Measurements from ENCODE around the gene ETV6. TPM values are rescaled to one million over a fixed set of nuclear protein-coding genes. Genes with fewer than 3 reads are reported as not detected.

ETV6 gene
- total and polyA plus RNA-seq, 2 experiments from 2014 or later, result 9.1 to 11.9 TPM

- H3K9me3 ChIP-seq (ENCODE audit: low read depth), result no peaks in the 10 kb centered on the region
- no peak for DNase-seq (ENCODE audit: low read depth in 1 of 2, low spot score in 1 of 2)
- peaks cover 4% of the 10 kb centered on the region for H3K4me1 ChIP-seq (ENCODE audit: low read depth)
- H3K27me3 ChIP-seq, result no peaks in the 10 kb centered on the region
- TF ChIP-seq CTCF (IDR thresholded peaks at IDR 0.05; ENCODE audit: low read depth, low read length), result no peak
- no peak overlapping the region for H3K4me3 ChIP-seq
- H3K36me3 ChIP-seq, result no peaks in the 10 kb centered on the region
- no peak overlapping the region for H3K27ac ChIP-seq
These were observed 270.8 kb downstream of the ETV6 start for GRCh38 chr12:11920231-11920630.

- Histone ChIP-seq H3K27me3 (no peaks in the 10 kb centered on the region), H3K9me3 (ENCODE audit: low read depth) (no peaks in the 10 kb centered on the region), H3K4me3 (no peak overlapping the region), H3K4me1 (ENCODE audit: low read depth) (peaks cover 4% of the 10 kb centered on the region), H3K36me3 (no peaks in the 10 kb centered on the region), H3K27ac (no peak overlapping the region)
- no peak for DNase-seq (ENCODE audit: low read depth in 1 of 2, low spot score in 1 of 2)
- no peak for TF ChIP-seq CTCF (IDR thresholded peaks at IDR 0.05; ENCODE audit: low read depth, low read length)
These were observed 272.9 kb downstream of the ETV6 start for GRCh38 chr12:11922361-11922760.

GRCh38 chr12:11923067-11923466, 273.6 kb downstream of the ETV6 start:
- Histone ChIP-seq H3K27me3 (no peaks in the 10 kb centered on the region), H3K36me3 (no peaks in the 10 kb centered on the region)
- TF ChIP-seq CTCF (IDR thresholded peaks at IDR 0.05; ENCODE audit: low read depth, low read length), result no peak

GRCh38 chr12:11927286-11927935, 277.9 kb downstream of the ETV6 start:
- peak; percentile 2 to 89 for DNase-seq (ENCODE audit: low read depth in 1 of 2, low spot score in 1 of 2)
- no peaks in the 10 kb centered on the region for H3K36me3 ChIP-seq
- no peaks in the 10 kb centered on the region for H3K9me3 ChIP-seq (ENCODE audit: low read depth)
- no peak overlapping the region for H3K27ac ChIP-seq
- H3K4me1 ChIP-seq (ENCODE audit: low read depth), result peaks cover 1% of the 10 kb centered on the region
- no peak for TF ChIP-seq CTCF (IDR thresholded peaks at IDR 0.05; ENCODE audit: low read depth, low read length)
- no peak overlapping the region for H3K4me3 ChIP-seq
- no peaks in the 10 kb centered on the region for H3K27me3 ChIP-seq

More at GRCh38 chr12:11923067-11923466, 273.6 kb downstream of the ETV6 start:
- Histone ChIP-seq H3K27ac (no peak overlapping the region), H3K4me1 (ENCODE audit: low read depth) (peaks cover 4% of the 10 kb centered on the region), H3K9me3 (ENCODE audit: low read depth) (no peaks in the 10 kb centered on the region), H3K4me3 (no peak overlapping the region)
- no peak for DNase-seq (ENCODE audit: low read depth in 1 of 2, low spot score in 1 of 2)

- no peak for DNase-seq (ENCODE audit: low read depth in 1 of 2, low spot score in 1 of 2)
- TF ChIP-seq CTCF (IDR thresholded peaks at IDR 0.05; ENCODE audit: low read depth, low read length), result no peak
- Histone ChIP-seq H3K27me3 (no peaks in the 10 kb centered on the region), H3K27ac (no peak overlapping the region), H3K36me3 (no peaks in the 10 kb centered on the region), H3K9me3 (ENCODE audit: low read depth) (no peaks in the 10 kb centered on the region), H3K4me3 (no peak overlapping the region), H3K4me1 (ENCODE audit: low read depth) (no peaks in the 10 kb centered on the region)
These were observed 280.2 kb downstream of the ETV6 start for GRCh38 chr12:11929714-11930113.

All from cardiac muscle cell (in vitro differentiated cells and primary cell).